RWPE1 (cell line): ENCODE data around the gene PTPRN2.

Experiments
- CTCF ChIA-PET: fragments of 350-600 bp; sonication (Branson Sonifier 250); formaldehyde crosslinking; extraction: SDS; loops from one replicate; lab custom pipeline; 2021; lab: Yijun Ruan, JAX
- POLR2A ChIA-PET: fragments of 400-600 bp; formaldehyde crosslinking; extraction: SDS; loops from one replicate; lab custom pipeline; 2020; ENCODE audit warnings: antibody characterized with exemption; ENCODE audit not compliant: low non-redundant PET; lab: Yijun Ruan, JAX
- DNase-seq: peaks from one replicate; pipeline ENCODE4 v3.0.0; 2012; ENCODE audit warnings: low spot score
- H3K27ac ChIP-seq: fragments of 450-650 bp; 2 replicates; pipeline ENCODE4 v1.5.1; 2017
- CTCF ChIP-seq: fragments of 450-650 bp; conservative IDR thresholded peaks from 2 replicates; pipeline ENCODE4 v1.5.1; 2017; ENCODE audit warnings: low read depth, mild to moderate bottlenecking

Gene PTPRN2

GRCh38 chr7:158502068-158502750, 85.4 kb downstream of the PTPRN2 start:
- POLR2A ChIA-PET = no interaction called here
- CTCF ChIA-PET = no interaction called here
- no peak overlapping the region for H3K27ac ChIP-seq
- TF ChIP-seq CTCF = no peak
- DNase-seq = no peak

- POLR2A ChIA-PET = no interaction called here
- CTCF ChIA-PET = no interaction called here
- DNase-seq = no peak
- TF ChIP-seq CTCF = no peak
- no peak overlapping the region for H3K27ac ChIP-seq
Observed at GRCh38 chr7:158501393-158502067, 86.1 kb downstream of the PTPRN2 start.

- no peak for TF ChIP-seq CTCF
- ChIA-PET CTCF (interaction anchor here (0.6 kb wide), 1 partner anchor 550 kb away, joined by 3 read pairs; no protein-coding TSS in a partner anchor), POLR2A (no interaction called here)
- no peak overlapping the region for H3K27ac ChIP-seq
- DNase-seq = no peak
Observed at GRCh38 chr7:158500651-158501052, 87.0 kb downstream of the PTPRN2 start.

GRCh38 chr7:158499082-158499455, 88.6 kb downstream of the PTPRN2 start:
- DNase-seq = no peak
- TF ChIP-seq CTCF = no peak
- no peak overlapping the region for H3K27ac ChIP-seq
- ChIA-PET POLR2A (no interaction called here), CTCF (no interaction called here)

GRCh38 chr7:158498443-158499081, 89.1 kb downstream of the PTPRN2 start:
- no peak for TF ChIP-seq CTCF
- ChIA-PET POLR2A (no interaction called here), CTCF (no interaction called here)
- H3K27ac ChIP-seq = no peak overlapping the region
- no peak for DNase-seq

GRCh38 chr7:158497627-158498026, 90.0 kb downstream of the PTPRN2 start:
- ChIA-PET CTCF (no interaction called here), POLR2A (no interaction called here)
- H3K27ac ChIP-seq = no peak overlapping the region
- no peak for TF ChIP-seq CTCF
- no peak for DNase-seq
